ENCODE measurements around the gene INKA1. TPM values are rescaled to one million over a fixed set of nuclear protein-coding genes. Genes with fewer than 3 reads are reported as not detected.

INKA1 gene
- total and polyA plus RNA-seq, 2 experiments from 2014 or later = 4.3 to 4.4 TPM

GRCh38 chr3:49831341-49831740, 28.3 kb downstream of the INKA1 start:
- Histone ChIP-seq H3K9me3 (ENCODE audit: low read depth) (no peaks in the 10 kb centered on the region), H3K4me1 (ENCODE audit: low read depth) (no peaks in the 10 kb centered on the region), H3K36me3 (no peaks in the 10 kb centered on the region), H3K27ac (no peak overlapping the region), H3K27me3 (no peaks in the 10 kb centered on the region), H3K4me3 (no peak overlapping the region)
- no peak for DNase-seq (ENCODE audit: low read depth in 1 of 2, low spot score in 1 of 2)
- no peak for TF ChIP-seq CTCF (IDR thresholded peaks at IDR 0.05; ENCODE audit: low read depth, low read length)

GRCh38 chr3:49839193-49839809, 36.2 kb downstream of the INKA1 start:
- TF ChIP-seq CTCF (IDR thresholded peaks at IDR 0.05; ENCODE audit: low read depth, low read length) = peak; percentile 91
- Histone ChIP-seq H3K36me3 (no peaks in the 10 kb centered on the region), H3K27me3 (no peaks in the 10 kb centered on the region), H3K4me1 (ENCODE audit: low read depth) (no peaks in the 10 kb centered on the region), H3K9me3 (ENCODE audit: low read depth) (no peaks in the 10 kb centered on the region), H3K27ac (no peak overlapping the region), H3K4me3 (no peak overlapping the region)
- peak; percentile 83 to 89 for DNase-seq (ENCODE audit: low read depth in 1 of 2, low spot score in 1 of 2)

GRCh38 chr3:49840388-49840787, 37.3 kb downstream of the INKA1 start:
- Histone ChIP-seq H3K9me3 (ENCODE audit: low read depth) (no peaks in the 10 kb centered on the region), H3K36me3 (no peaks in the 10 kb centered on the region), H3K4me1 (ENCODE audit: low read depth) (no peaks in the 10 kb centered on the region), H3K27ac (no peak overlapping the region), H3K4me3 (no peak overlapping the region), H3K27me3 (no peaks in the 10 kb centered on the region)
- no peak for TF ChIP-seq CTCF (IDR thresholded peaks at IDR 0.05; ENCODE audit: low read depth, low read length)
- peak in 1 of 2 donors; percentile 11 for DNase-seq (ENCODE audit: low read depth in 1 of 2, low spot score in 1 of 2)

- H3K4me1 ChIP-seq (ENCODE audit: low read depth) = no peaks in the 10 kb centered on the region
- no peaks in the 10 kb centered on the region for H3K27me3 ChIP-seq
- H3K36me3 ChIP-seq = no peaks in the 10 kb centered on the region
- DNase-seq (ENCODE audit: low read depth in 1 of 2, low spot score in 1 of 2) = peak; percentile 30 to 49
- TF ChIP-seq CTCF (IDR thresholded peaks at IDR 0.05; ENCODE audit: low read depth, low read length) = peak; percentile 48
- H3K4me3 ChIP-seq = no peak overlapping the region
- H3K27ac ChIP-seq = no peak overlapping the region
- H3K9me3 ChIP-seq (ENCODE audit: low read depth) = no peaks in the 10 kb centered on the region
These were observed 38.1 kb downstream of the INKA1 start for GRCh38 chr3:49841126-49841696.

GRCh38 chr3:49841806-49842205, 38.7 kb downstream of the INKA1 start:
- Histone ChIP-seq H3K36me3 (no peaks in the 10 kb centered on the region), H3K4me3 (no peak overlapping the region), H3K27me3 (no peaks in the 10 kb centered on the region), H3K4me1 (ENCODE audit: low read depth) (no peaks in the 10 kb centered on the region), H3K9me3 (ENCODE audit: low read depth) (no peaks in the 10 kb centered on the region), H3K27ac (no peak overlapping the region)
- no peak for DNase-seq (ENCODE audit: low read depth in 1 of 2, low spot score in 1 of 2)
- TF ChIP-seq CTCF (IDR thresholded peaks at IDR 0.05; ENCODE audit: low read depth, low read length) = no peak
